ENCODE results near the gene TUT1. TPM values are rescaled to one million over a fixed set of nuclear protein-coding genes. Genes with fewer than 3 reads are reported as not detected.
"Not testable (repeated sequence)": the region's sequence is repeated elsewhere in the genome, so short reads cannot be mapped to it uniquely, and the experiment has no call there.

TUT1 gene
- total RNA-seq, 1 experiment from 2014 or later: 26.0 TPM

DNA sequence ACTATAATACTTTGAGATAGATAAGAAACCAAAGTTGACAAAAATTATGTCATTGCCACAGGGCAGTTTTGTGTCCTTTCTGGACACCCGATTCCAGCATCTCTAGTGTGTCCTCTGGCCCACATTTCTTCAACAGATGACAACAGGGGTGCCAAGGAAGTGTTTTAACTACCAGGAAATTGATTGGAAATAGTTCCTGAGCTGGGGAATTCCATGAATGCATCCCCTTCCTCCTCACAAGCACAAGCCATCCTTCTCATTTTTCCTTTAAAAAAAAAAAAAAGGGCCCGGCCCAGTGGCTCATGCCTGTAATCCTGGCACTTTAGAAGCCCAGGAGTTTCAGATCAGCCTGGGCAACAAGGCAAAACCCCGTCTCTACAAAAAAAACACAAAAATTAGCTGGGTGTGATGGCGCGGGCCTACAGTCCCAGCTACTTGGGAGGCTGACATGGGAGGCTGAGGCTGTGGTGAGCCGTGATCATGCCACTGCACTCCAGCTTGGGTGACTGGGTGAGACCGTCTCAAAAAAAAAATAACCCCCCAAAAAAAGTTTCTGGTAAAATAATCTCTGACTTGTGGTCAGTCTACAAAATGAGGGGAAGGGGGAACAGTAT, 31.3 kb upstream of the TUT1 start:
- no peak for DNase-seq (ENCODE audit: unreplicated experiment)
- CTCF ChIA-PET: interaction anchor here (0.6 to 2.5 kb wide), 9 partner anchors 9 to 227 kb away, joined by 3 to 17 read pairs (median 4); partner anchors contain the start of genes EML3, ROM1 and TUT1
- Mint-ChIP-seq H3K27me3 (ENCODE audit: insufficient read depth, unreplicated experiment) (no peaks in the 10 kb centered on the region), H3K4me3 (ENCODE audit: unreplicated experiment) (peak overlapping the region; percentile 97), H3K9me3 (ENCODE audit: unreplicated experiment) (no peaks in the 10 kb centered on the region), H3K27ac (ENCODE audit: low read depth, unreplicated experiment) (peak overlapping the region; percentile 92), H3K4me1 (ENCODE audit: insufficient read depth, unreplicated experiment) (peaks cover 12% of the 10 kb centered on the region), H3K36me3 (ENCODE audit: insufficient read depth, unreplicated experiment) (peaks cover 50% of the 10 kb centered on the region)
- POLR2A ChIA-PET: interaction anchor here (0.5 to 7.3 kb wide), 29 partner anchors 11 to 839 kb away, joined by 3 to 149 read pairs (median 7); partner anchors contain the start of genes AHNAK, C11orf98, CSKMT and EEF1G
- TSS peak; percentile 100 for BruUV-seq (replicated peaks)
- intact Hi-C loops (cut with micrococcal nuclease): no loop called here
- TF ChIP-seq, protein P1, sequence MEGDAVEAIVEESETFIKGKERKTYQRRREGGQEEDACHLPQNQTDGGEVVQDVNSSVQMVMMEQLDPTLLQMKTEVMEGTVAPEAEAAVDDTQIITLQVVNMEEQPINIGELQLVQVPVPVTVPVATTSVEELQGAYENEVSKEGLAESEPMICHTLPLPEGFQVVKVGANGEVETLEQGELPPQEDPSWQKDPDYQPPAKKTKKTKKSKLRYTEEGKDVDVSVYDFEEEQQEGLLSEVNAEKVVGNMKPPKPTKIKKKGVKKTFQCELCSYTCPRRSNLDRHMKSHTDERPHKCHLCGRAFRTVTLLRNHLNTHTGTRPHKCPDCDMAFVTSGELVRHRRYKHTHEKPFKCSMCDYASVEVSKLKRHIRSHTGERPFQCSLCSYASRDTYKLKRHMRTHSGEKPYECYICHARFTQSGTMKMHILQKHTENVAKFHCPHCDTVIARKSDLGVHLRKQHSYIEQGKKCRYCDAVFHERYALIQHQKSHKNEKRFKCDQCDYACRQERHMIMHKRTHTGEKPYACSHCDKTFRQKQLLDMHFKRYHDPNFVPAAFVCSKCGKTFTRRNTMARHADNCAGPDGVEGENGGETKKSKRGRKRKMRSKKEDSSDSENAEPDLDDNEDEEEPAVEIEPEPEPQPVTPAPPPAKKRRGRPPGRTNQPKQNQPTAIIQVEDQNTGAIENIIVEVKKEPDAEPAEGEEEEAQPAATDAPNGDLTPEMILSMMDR (IDR thresholded peaks at IDR 0.05; ENCODE audit: unreplicated experiment): no peak

DNA sequence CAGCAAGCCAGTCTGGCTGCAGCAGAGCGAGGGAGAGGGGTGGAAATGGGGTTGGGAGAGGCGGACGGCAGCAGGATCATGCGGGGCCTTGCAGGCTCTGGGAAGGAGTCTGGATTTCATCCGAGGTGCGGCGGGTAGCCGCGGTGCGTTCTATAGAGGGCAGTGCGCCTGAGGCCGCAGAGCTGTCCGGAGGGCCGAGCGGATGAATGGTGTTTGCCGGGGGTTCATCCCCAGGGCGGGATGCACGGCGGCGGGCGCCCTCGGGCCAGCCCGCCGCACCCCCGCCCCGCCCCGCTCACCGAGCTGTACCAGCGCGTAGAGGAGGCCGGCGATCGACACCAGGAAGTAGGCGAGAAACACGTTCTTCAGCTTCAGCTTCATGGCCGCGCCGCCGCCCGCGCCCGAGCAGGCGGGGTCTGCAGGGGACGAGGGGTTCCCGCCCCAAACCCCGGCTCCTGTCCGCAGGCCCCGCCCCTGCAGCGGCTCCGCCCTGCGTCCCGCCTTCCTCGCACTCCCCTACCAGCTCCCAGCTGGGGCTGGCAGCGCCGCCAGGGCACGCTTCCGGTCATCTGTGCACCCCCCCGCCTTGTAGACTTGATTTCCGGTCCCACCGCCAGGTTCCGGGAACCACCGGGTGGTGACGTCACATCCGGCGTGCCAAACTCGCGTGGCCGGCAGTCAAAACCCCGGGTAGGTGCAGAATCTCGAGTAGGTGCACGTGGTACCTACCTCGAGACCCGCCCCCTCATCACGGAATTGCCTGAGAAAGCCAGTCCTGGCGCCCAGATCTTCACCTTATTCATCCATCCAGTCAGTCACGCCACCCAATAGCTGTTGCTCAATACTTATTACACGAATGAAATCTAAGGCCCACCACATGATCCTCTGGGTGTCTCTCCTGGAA, 30.5 kb upstream of the TUT1 start, which contains the start of gene B3GAT3:
Gene B3GAT3 (minus strand): TSS at position 420 of the 904 bp plus-strand sequence. CDS start 39 bp downstream, at position 381.
- H3K4me1 Mint-ChIP-seq (ENCODE audit: insufficient read depth, unreplicated experiment): peaks cover 12% of the 10 kb centered on the region
- TF ChIP-seq, protein P1 (IDR thresholded peaks at IDR 0.05; ENCODE audit: unreplicated experiment): no peak
- peak within 1 kb of the TSS; percentile 97 for H3K4me3 Mint-ChIP-seq (ENCODE audit: unreplicated experiment)
- no TSS peak for BruUV-seq (replicated peaks)
- no peaks in the 10 kb centered on the region for H3K27me3 Mint-ChIP-seq (ENCODE audit: insufficient read depth, unreplicated experiment)
- peak; percentile 98 for DNase-seq (ENCODE audit: unreplicated experiment)
- ChIA-PET CTCF (interaction anchor here (0.6 to 2.5 kb wide), 8 partner anchors 9 to 33 kb away, joined by 3 to 17 read pairs (median 4); partner anchors contain the start of genes EML3, ROM1 and TUT1), POLR2A (interaction anchor here (0.5 to 7.3 kb wide), 42 partner anchors 11 to 1696 kb away, joined by 3 to 149 read pairs (median 5); partner anchors contain the start of genes AHNAK, C11orf98, CSKMT and EEF1G)
- peak within 1 kb of the TSS; percentile 92 for H3K27ac Mint-ChIP-seq (ENCODE audit: low read depth, unreplicated experiment)
- H3K9me3 Mint-ChIP-seq (ENCODE audit: unreplicated experiment): no peaks in the 10 kb centered on the region
- peaks cover 49% of the 10 kb centered on the region for H3K36me3 Mint-ChIP-seq (ENCODE audit: insufficient read depth, unreplicated experiment)
- intact Hi-C loops (cut with micrococcal nuclease): loop anchor here (2.0 kb wide), 1 partner anchor 31 kb away; the partner anchor contains the start of gene TUT1

DNA sequence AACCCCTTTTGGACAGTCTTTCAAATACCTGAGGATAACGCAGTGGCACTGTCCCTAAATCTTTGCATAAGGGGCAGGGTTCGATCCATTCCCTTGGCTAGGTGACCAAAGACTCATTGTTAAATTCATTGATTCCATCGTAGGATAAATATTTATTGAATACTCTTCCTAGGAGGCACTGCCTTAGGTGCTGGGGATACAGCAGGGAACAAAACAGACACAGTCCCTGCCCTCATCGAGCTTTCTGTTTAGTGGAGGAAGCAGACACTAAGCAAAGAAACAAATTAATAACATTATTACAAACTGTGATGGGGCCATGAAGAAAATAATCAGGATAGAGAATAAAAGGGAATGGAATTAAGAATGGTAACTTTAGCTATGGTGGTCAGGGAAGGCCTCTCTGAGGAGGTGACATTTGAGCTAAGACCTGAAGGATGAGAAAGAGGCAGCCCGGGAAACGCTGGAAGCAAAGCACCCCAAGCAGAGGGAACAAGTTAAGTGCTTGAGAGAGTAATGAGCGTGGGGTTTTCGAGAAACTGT, 29.8 kb upstream of the TUT1 start:
- no peak for DNase-seq (ENCODE audit: unreplicated experiment)
- Mint-ChIP-seq H3K36me3 (ENCODE audit: insufficient read depth, unreplicated experiment) (peaks cover 54% of the 10 kb centered on the region), H3K4me3 (ENCODE audit: unreplicated experiment) (peak overlapping the region; percentile 97), H3K27ac (ENCODE audit: low read depth, unreplicated experiment) (peak overlapping the region; percentile 92), H3K9me3 (ENCODE audit: unreplicated experiment) (no peaks in the 10 kb centered on the region), H3K4me1 (ENCODE audit: insufficient read depth, unreplicated experiment) (peaks cover 12% of the 10 kb centered on the region), H3K27me3 (ENCODE audit: insufficient read depth, unreplicated experiment) (no peaks in the 10 kb centered on the region)
- ChIA-PET CTCF (interaction anchor here (0.9 to 2.5 kb wide), 7 partner anchors 9 to 29 kb away, joined by 3 to 17 read pairs (median 7); partner anchors contain the start of genes EML3 and TUT1), POLR2A (interaction anchor here (0.5 to 7.3 kb wide), 36 partner anchors 11 to 1696 kb away, joined by 3 to 149 read pairs (median 5); partner anchors contain the start of genes AHNAK, C11orf98, CSKMT and EEF1G)
- TSS peak; percentile 24 for BruUV-seq (replicated peaks)
- intact Hi-C loops (cut with micrococcal nuclease): loop anchor here (2.0 kb wide), 1 partner anchor 30 kb away; the partner anchor contains the start of gene TUT1
- TF ChIP-seq, protein P1 (IDR thresholded peaks at IDR 0.05; ENCODE audit: unreplicated experiment): no peak

DNA sequence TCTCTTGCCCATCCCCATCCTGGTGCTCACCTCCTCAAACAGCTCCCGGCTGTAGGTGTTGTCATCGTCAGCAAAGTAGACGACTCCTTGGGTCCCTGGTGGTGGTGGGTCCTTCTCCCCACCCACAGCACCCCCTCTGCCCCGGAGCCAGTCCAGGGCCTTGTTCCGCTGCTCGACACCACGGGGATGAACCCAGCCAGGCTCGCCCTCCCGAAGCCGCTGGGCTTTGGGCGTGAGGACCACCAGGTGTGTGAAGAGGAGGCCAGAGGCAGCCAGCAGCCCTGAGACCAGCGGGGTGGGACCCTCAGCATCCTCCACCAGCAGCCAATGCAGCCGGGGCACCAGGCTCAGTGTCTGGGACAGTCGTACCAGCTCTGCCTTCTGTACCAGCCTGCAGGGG, 25.6 kb upstream of the TUT1 start:
- H3K27me3 Mint-ChIP-seq (ENCODE audit: insufficient read depth, unreplicated experiment); DNase-seq (ENCODE audit: unreplicated experiment); H3K27ac Mint-ChIP-seq (ENCODE audit: low read depth, unreplicated experiment); intact Hi-C loops (cut with micrococcal nuclease); BruUV-seq (replicated peaks); H3K9me3 Mint-ChIP-seq (ENCODE audit: unreplicated experiment); H3K4me3 Mint-ChIP-seq (ENCODE audit: unreplicated experiment): not testable (repeated sequence)
- Mint-ChIP-seq H3K4me1 (ENCODE audit: insufficient read depth, unreplicated experiment) (peaks cover 22% of the 10 kb centered on the region), H3K36me3 (ENCODE audit: insufficient read depth, unreplicated experiment) (peaks cover 45% of the 10 kb centered on the region)
- ChIA-PET CTCF (interaction anchor here (0.6 kb wide), 2 partner anchors 21 to 239 kb away, joined by 3 to 4 read pairs; no protein-coding TSS in a partner anchor), POLR2A (interaction anchor here (0.6 to 7.3 kb wide), 4 partner anchors 17 to 178 kb away, joined by 4 to 149 read pairs (median 58); partner anchors contain the start of genes EEF1G, MTA2 and TUT1)

All from MCF 10A (cell line).